ENCODE results near the gene SIGLEC15. TPM values are rescaled to one million over a fixed set of nuclear protein-coding genes. Genes with fewer than 3 reads are reported as not detected.

SIGLEC15 gene
- total and polyA plus RNA-seq, 9 donors = 0.06 to 0.44 (median 0.14) TPM

- Histone ChIP-seq H3K4me3 (ENCODE audit: low read length) (no peak overlapping the region), H3K9me3 (replicated peaks; ENCODE audit: control insufficient read depth, low read depth, low read length) (no peaks in the 10 kb centered on the region), H3K4me1 (ENCODE audit: control insufficient read depth, insufficient read depth, low read length) (no peaks in the 10 kb centered on the region), H3K36me3 (ENCODE audit: control insufficient read depth, insufficient read depth, low read length) (peaks cover 73% of the 10 kb centered on the region), H3K27me3 (ENCODE audit: control insufficient read depth, insufficient read depth, low read length) (no peaks in the 10 kb centered on the region), H3K27ac (ENCODE audit: low read length) (no peak overlapping the region)
- DNase-seq = no peak
- WGBS (ENCODE audit: insufficient coverage) = no CpG with 5 or more reads among the region's 4 CpGs
Measured at GRCh38 chr18:45856531-45856930, 31.1 kb downstream of the SIGLEC15 start.

DNA sequence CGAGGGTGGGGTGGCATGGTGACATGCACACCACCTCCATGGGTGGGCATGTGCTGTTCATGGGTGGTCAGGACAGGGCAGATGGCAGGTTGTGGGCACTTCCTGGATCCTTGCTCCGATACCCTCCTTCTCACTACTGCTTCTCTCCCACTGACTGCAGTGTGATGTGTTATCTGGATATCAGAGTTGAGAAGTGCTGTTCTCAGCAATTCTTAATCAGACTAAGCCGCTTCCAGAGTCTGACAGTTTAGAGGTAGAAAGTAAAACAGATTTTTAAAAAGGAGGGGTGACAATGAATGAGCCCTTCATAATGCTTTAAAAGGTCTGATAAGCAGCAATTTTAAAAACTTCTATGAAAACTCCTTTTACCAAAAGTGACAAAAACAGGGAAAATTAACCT is 33.9 kb downstream of the SIGLEC15 start:
- H3K27ac ChIP-seq (ENCODE audit: low read length) = no peak overlapping the region
- H3K4me1 ChIP-seq (ENCODE audit: control insufficient read depth, insufficient read depth, low read length) = no peaks in the 10 kb centered on the region
- DNase-seq = no peak
- H3K36me3 ChIP-seq (ENCODE audit: control insufficient read depth, insufficient read depth, low read length) = peaks cover 60% of the 10 kb centered on the region
- no peaks in the 10 kb centered on the region for H3K9me3 ChIP-seq (replicated peaks; ENCODE audit: control insufficient read depth, low read depth, low read length)
- no peaks in the 10 kb centered on the region for H3K27me3 ChIP-seq (ENCODE audit: control insufficient read depth, insufficient read depth, low read length)
- H3K4me3 ChIP-seq (ENCODE audit: low read length) = no peak overlapping the region
- WGBS (ENCODE audit: insufficient coverage) = no CpG with 5 or more reads among the region's 3 CpGs

DNA sequence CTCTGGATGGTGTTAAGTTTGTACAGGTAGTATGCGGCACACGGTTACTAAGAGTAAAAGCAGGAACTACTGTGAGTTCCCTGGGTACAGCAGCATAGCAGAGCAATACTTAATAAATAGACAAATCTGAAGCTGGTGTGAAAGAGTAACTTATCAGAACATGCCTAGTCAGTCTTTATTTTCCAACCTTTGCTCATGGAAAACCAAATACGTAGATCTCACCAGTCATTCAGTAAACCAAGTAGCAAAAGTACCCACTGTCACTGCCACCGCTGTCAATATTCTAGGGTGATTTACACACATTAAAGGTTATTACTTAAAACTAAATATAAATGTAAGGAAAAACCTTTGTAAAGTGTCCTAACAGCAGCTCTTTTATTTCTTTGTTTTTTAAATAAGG is 35.0 kb downstream of the SIGLEC15 start:
- no peak overlapping the region for H3K4me3 ChIP-seq (ENCODE audit: low read length)
- H3K36me3 ChIP-seq (ENCODE audit: control insufficient read depth, insufficient read depth, low read length) = peaks cover 60% of the 10 kb centered on the region
- no peaks in the 10 kb centered on the region for H3K4me1 ChIP-seq (ENCODE audit: control insufficient read depth, insufficient read depth, low read length)
- no CpG with 5 or more reads among the region's 4 CpGs for WGBS (ENCODE audit: insufficient coverage)
- H3K27ac ChIP-seq (ENCODE audit: low read length) = no peak overlapping the region
- H3K9me3 ChIP-seq (replicated peaks; ENCODE audit: control insufficient read depth, low read depth, low read length) = no peaks in the 10 kb centered on the region
- H3K27me3 ChIP-seq (ENCODE audit: control insufficient read depth, insufficient read depth, low read length) = no peaks in the 10 kb centered on the region
- DNase-seq = no peak

DNA sequence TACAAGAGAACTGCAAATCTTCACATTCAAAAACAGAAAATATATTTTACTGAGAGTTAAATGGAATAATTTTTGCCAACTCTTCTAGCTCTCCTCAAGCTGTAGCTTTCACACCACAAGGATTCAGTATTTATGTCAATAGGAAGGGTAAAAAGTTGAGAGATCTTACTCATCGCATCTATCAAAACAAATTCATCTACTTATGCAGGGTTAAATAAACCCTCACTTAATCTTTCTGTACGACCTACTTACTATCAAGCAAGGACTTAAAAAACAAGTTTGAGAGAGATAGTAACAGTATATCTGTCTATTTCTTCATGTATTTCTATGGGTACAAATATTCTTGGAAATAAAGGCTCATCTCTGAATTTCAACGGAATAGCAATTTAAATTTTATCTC is 35.5 kb downstream of the SIGLEC15 start:
- H3K9me3 ChIP-seq (replicated peaks; ENCODE audit: control insufficient read depth, low read depth, low read length) = no peaks in the 10 kb centered on the region
- no peaks in the 10 kb centered on the region for H3K4me1 ChIP-seq (ENCODE audit: control insufficient read depth, insufficient read depth, low read length)
- DNase-seq = no peak
- H3K36me3 ChIP-seq (ENCODE audit: control insufficient read depth, insufficient read depth, low read length) = peaks cover 61% of the 10 kb centered on the region
- H3K27me3 ChIP-seq (ENCODE audit: control insufficient read depth, insufficient read depth, low read length) = no peaks in the 10 kb centered on the region
- WGBS (ENCODE audit: insufficient coverage) = no CpG with 5 or more reads among the region's 3 CpGs
- H3K4me3 ChIP-seq (ENCODE audit: low read length) = no peak overlapping the region
- no peak overlapping the region for H3K27ac ChIP-seq (ENCODE audit: low read length)

- no CpG with 5 or more reads among the region's 1 CpG for WGBS (ENCODE audit: insufficient coverage)
- Histone ChIP-seq H3K4me3 (ENCODE audit: low read length) (no peak overlapping the region), H3K27me3 (ENCODE audit: control insufficient read depth, insufficient read depth, low read length) (no peaks in the 10 kb centered on the region), H3K4me1 (ENCODE audit: control insufficient read depth, insufficient read depth, low read length) (no peaks in the 10 kb centered on the region), H3K36me3 (ENCODE audit: control insufficient read depth, insufficient read depth, low read length) (peaks cover 60% of the 10 kb centered on the region), H3K9me3 (replicated peaks; ENCODE audit: control insufficient read depth, low read depth, low read length) (no peaks in the 10 kb centered on the region), H3K27ac (ENCODE audit: low read length) (no peak overlapping the region)
- DNase-seq = no peak
Measured at GRCh38 chr18:45861926-45862325, 36.5 kb downstream of the SIGLEC15 start.

DNA sequence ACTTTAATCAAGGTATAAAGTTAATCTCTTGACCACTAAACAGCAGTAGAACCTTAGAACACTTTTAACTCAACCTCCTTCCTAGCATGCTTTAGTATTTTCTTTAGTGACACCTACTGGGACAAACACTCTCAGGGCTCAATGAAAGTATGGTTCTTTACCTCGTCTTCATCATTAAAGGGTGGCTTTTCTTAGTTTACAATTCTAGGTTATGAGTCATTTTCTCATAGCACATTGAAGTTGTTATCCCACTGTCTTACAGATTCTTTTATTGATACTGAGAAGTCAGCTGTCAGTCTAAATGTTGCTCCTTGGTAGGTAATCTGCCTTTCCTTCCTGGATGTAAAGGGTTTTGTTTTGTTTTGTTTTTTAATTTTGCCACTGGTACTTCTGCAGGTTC is 38.0 kb downstream of the SIGLEC15 start:
- Histone ChIP-seq H3K4me3 (ENCODE audit: low read length) (no peak overlapping the region), H3K27ac (ENCODE audit: low read length) (no peak overlapping the region), H3K9me3 (replicated peaks; ENCODE audit: control insufficient read depth, low read depth, low read length) (no peaks in the 10 kb centered on the region), H3K4me1 (ENCODE audit: control insufficient read depth, insufficient read depth, low read length) (no peaks in the 10 kb centered on the region), H3K36me3 (ENCODE audit: control insufficient read depth, insufficient read depth, low read length) (peaks cover 56% of the 10 kb centered on the region), H3K27me3 (ENCODE audit: control insufficient read depth, insufficient read depth, low read length) (no peaks in the 10 kb centered on the region)
- WGBS (ENCODE audit: insufficient coverage) = no CpG with 5 or more reads among the region's 1 CpG
- no peak for DNase-seq

GRCh38 chr18:45864081-45864480 is 38.6 kb downstream of the SIGLEC15 start:
- no peaks in the 10 kb centered on the region for H3K9me3 ChIP-seq (replicated peaks; ENCODE audit: control insufficient read depth, low read depth, low read length)
- H3K4me3 ChIP-seq (ENCODE audit: low read length) = no peak overlapping the region
- no peak for DNase-seq
- WGBS (ENCODE audit: insufficient coverage) = 94% methylated on average over 3 of the region's 5 CpGs
- H3K4me1 ChIP-seq (ENCODE audit: control insufficient read depth, insufficient read depth, low read length) = no peaks in the 10 kb centered on the region
- no peak overlapping the region for H3K27ac ChIP-seq (ENCODE audit: low read length)
- no peaks in the 10 kb centered on the region for H3K27me3 ChIP-seq (ENCODE audit: control insufficient read depth, insufficient read depth, low read length)
- peaks cover 51% of the 10 kb centered on the region for H3K36me3 ChIP-seq (ENCODE audit: control insufficient read depth, insufficient read depth, low read length)

DNA sequence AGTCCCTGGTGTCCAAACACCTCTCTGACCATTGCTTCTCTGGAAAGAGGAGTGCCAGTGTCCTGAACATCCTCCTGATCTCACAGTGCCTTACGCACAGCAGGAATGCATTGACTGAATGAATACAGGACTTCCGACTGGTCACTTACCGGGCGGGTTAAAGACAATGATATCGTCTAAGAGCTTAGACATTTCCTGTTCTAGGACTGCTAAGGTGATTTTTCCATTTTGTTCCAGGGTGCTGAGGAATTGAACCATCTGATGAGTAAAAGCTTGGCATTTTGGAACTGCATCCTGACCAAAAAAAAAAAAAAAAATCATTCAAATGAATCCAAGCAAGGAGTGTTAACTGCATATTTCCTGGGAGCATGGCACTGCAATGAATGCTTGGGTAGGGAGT is 40.0 kb downstream of the SIGLEC15 start:
- H3K27me3 ChIP-seq (ENCODE audit: control insufficient read depth, insufficient read depth, low read length) = no peaks in the 10 kb centered on the region
- WGBS (ENCODE audit: insufficient coverage) = 100% methylated on average over 3 of the region's 5 CpGs
- H3K4me3 ChIP-seq (ENCODE audit: low read length) = no peak overlapping the region
- no peak for DNase-seq
- no peaks in the 10 kb centered on the region for H3K9me3 ChIP-seq (replicated peaks; ENCODE audit: control insufficient read depth, low read depth, low read length)
- H3K4me1 ChIP-seq (ENCODE audit: control insufficient read depth, insufficient read depth, low read length) = no peaks in the 10 kb centered on the region
- H3K36me3 ChIP-seq (ENCODE audit: control insufficient read depth, insufficient read depth, low read length) = peaks cover 48% of the 10 kb centered on the region
- no peak overlapping the region for H3K27ac ChIP-seq (ENCODE audit: low read length)

- Histone ChIP-seq H3K9me3 (replicated peaks; ENCODE audit: control insufficient read depth, low read depth, low read length) (no peaks in the 10 kb centered on the region), H3K36me3 (ENCODE audit: control insufficient read depth, insufficient read depth, low read length) (peaks cover 43% of the 10 kb centered on the region), H3K4me1 (ENCODE audit: control insufficient read depth, insufficient read depth, low read length) (no peaks in the 10 kb centered on the region), H3K27me3 (ENCODE audit: control insufficient read depth, insufficient read depth, low read length) (no peaks in the 10 kb centered on the region), H3K4me3 (ENCODE audit: low read length) (no peak overlapping the region), H3K27ac (ENCODE audit: low read length) (no peak overlapping the region)
- 77% methylated on average over 7 of the region's 7 CpGs for WGBS (ENCODE audit: insufficient coverage)
- DNase-seq = no peak
Measured at GRCh38 chr18:45870419-45870818, 44.9 kb downstream of the SIGLEC15 start.

GRCh38 chr18:45871431-45872084 is 46.1 kb downstream of the SIGLEC15 start:
- H3K36me3 ChIP-seq (ENCODE audit: control insufficient read depth, insufficient read depth, low read length) = peaks cover 38% of the 10 kb centered on the region
- no peak overlapping the region for H3K4me3 ChIP-seq (ENCODE audit: low read length)
- DNase-seq = no peak
- WGBS (ENCODE audit: insufficient coverage) = 71% methylated on average over 1 of the region's 5 CpGs
- H3K4me1 ChIP-seq (ENCODE audit: control insufficient read depth, insufficient read depth, low read length) = no peaks in the 10 kb centered on the region
- no peaks in the 10 kb centered on the region for H3K27me3 ChIP-seq (ENCODE audit: control insufficient read depth, insufficient read depth, low read length)
- no peaks in the 10 kb centered on the region for H3K9me3 ChIP-seq (replicated peaks; ENCODE audit: control insufficient read depth, low read depth, low read length)
- no peak overlapping the region for H3K27ac ChIP-seq (ENCODE audit: low read length)

Data from muscle of leg (tissue), 11 donors.